Fibroblast of the aortic adventitia (primary cell): Measurements from ENCODE around the gene MCM3AP. TPM values are rescaled to one million over a fixed set of nuclear protein-coding genes. Genes with fewer than 3 reads are reported as not detected.

Experiments used
- DNase-seq: peaks from one replicate; pipeline ENCODE4 v3.0.0-alpha.2; 2010; ENCODE audit warnings: low read depth
- H3K4me3 ChIP-seq: 2 replicates; pipeline ENCODE4 v1.5.1; 2011; ENCODE audit warnings: low read depth, mild to moderate bottlenecking, control low read depth, low read length, moderate library complexity
- CTCF ChIP-seq: IDR thresholded peaks from 2 replicates; pipeline ENCODE4 v1.5.1; 2011; ENCODE audit warnings: mild to moderate bottlenecking, low read length, control low read depth, inconsistent platforms; ENCODE audit not compliant: insufficient read depth
- total RNA-seq: library from RNA; depleted of rRNA; stranded (reverse); fragments of >200 nt; gene quantifications from 2 replicates; pipeline ENCODE4 v1.2.3, GENCODE V29; 2012; ENCODE audit warnings: low replicate concordance

MCM3AP gene
- total RNA-seq, 1 donor = 66.4 TPM

- DNase-seq = no peak
- TF ChIP-seq CTCF = no peak
- no peak overlapping the region for H3K4me3 ChIP-seq
Measured at GRCh38 chr21:46320331-46320801, 35.0 kb upstream of the MCM3AP start.

GRCh38 chr21:46319186-46319585 is 33.8 kb upstream of the MCM3AP start:
- no peak for TF ChIP-seq CTCF
- no peak overlapping the region for H3K4me3 ChIP-seq
- no peak for DNase-seq

- no peak for TF ChIP-seq CTCF
- no peak for DNase-seq
- no peak overlapping the region for H3K4me3 ChIP-seq
Measured at GRCh38 chr21:46318464-46318845, 33.0 kb upstream of the MCM3AP start.

GRCh38 chr21:46317710-46318463 is 32.5 kb upstream of the MCM3AP start:
- no peak overlapping the region for H3K4me3 ChIP-seq
- TF ChIP-seq CTCF = no peak
- DNase-seq = no peak

GRCh38 chr21:46316708-46317324 is 31.4 kb upstream of the MCM3AP start:
- no peak for DNase-seq
- TF ChIP-seq CTCF = no peak
- H3K4me3 ChIP-seq = no peak overlapping the region

GRCh38 chr21:46314441-46315020 is 29.1 kb upstream of the MCM3AP start:
- TF ChIP-seq CTCF = no peak
- DNase-seq = no peak
- no peak overlapping the region for H3K4me3 ChIP-seq
